Keratinocyte (primary cell): ENCODE data around the gene SETD7. TPM values are rescaled to one million over a fixed set of nuclear protein-coding genes. Genes with fewer than 3 reads are reported as not detected.

Source experiments
- polyA plus RNA-seq, 5 experiments: library from polyadenylated mRNA; depleted of rRNA in 3 of 5; stranded (reverse) in 3 of 5; stranded (forward) in 1 of 5; unstranded in 1 of 5; fragments of >200 nt; gene quantifications; 1 replicate in 1 of 5; 2 replicates in 3 of 5; 3 replicates in 1 of 5; pipeline versions ENCODE4 v1.2.1 to v1.2.3, GENCODE V29; 2011 to 2012; ENCODE audit warnings: missing spikeins in 2 of 5, low read depth in 1 of 5, low replicate concordance in 1 of 5

The SETD7 gene
- polyA plus RNA-seq, 1 donor (not counting 4 experiments of a cell fraction or from before 2014, with no cell fraction given) = 18.8 TPM

Other genes starting within 250 kb of the SETD7 start
- gene RAB33B, start 102.1 kb downstream of the SETD7 start, polyA plus RNA-seq = 3.2 to 4.4 TPM (median 3.2 TPM) in 3 replicates
- 42.9 to 57.6 TPM (median 43.7 TPM) in 3 replicates for gene MGST2, start 109.6 kb upstream of the SETD7 start, polyA plus RNA-seq